DND-41 (cell line): ENCODE measurements around the gene VWA2.

Experiments used
- ATAC-seq: fragments of 200-7000 bp; cut with Tn5 transposase; 3 replicates; pipeline ENCODE4 v1.9.1; 2021; ENCODE audit warnings: low read depth; ENCODE audit not compliant: insufficient read depth
- DNase-seq: peaks from one replicate; pipeline ENCODE4 v3.0.0-alpha.2; 2020
- H2AFZ ChIP-seq: 2 replicates; pipeline ENCODE4 v1.6.0; 2012; ENCODE audit warnings: low read depth, low read length
- H3K27ac ChIP-seq: 2 replicates; pipeline ENCODE4 v1.5.1; 2012; ENCODE audit warnings: low read length, inconsistent platforms
- H3K27me3 ChIP-seq: fragments of 200-600 bp; sonication (generic); 2 replicates; pipeline ENCODE4 v1.6.0; 2012; ENCODE audit warnings: low read length, mild to moderate bottlenecking, inconsistent platforms; ENCODE audit not compliant: insufficient read depth, poor library complexity
- H3K36me3 ChIP-seq: 2 replicates; pipeline ENCODE4 v1.5.1; 2012; ENCODE audit warnings: low read length, inconsistent platforms; ENCODE audit not compliant: insufficient read depth
- H3K4me1 ChIP-seq: 2 replicates; pipeline ENCODE4 v1.5.1; 2012; ENCODE audit warnings: mild to moderate bottlenecking, low read length; ENCODE audit not compliant: insufficient read depth
- H3K4me2 ChIP-seq: 2 replicates; pipeline ENCODE4 v1.6.0; 2012; ENCODE audit warnings: mild to moderate bottlenecking, moderate library complexity, low read length, inconsistent platforms; ENCODE audit not compliant: insufficient read depth
- H3K4me3 ChIP-seq, 2 experiments: fragments of 200-600 bp in 1 of 2; shearing (Covaris generic) in 1 of 2; 2 replicates each; pipeline ENCODE4 v1.5.1; 2012 to 2016; ENCODE audit warnings: inconsistent platforms in 2 of 2, low read length in 2 of 2, mild to moderate bottlenecking in 2 of 2, low read depth in 1 of 2, moderate library complexity in 1 of 2
- H3K79me2 ChIP-seq: 2 replicates; pipeline ENCODE4 v1.6.0; 2012; ENCODE audit warnings: low read length, inconsistent platforms; ENCODE audit not compliant: insufficient read depth
- H3K9ac ChIP-seq: 2 replicates; pipeline ENCODE4 v1.6.0; 2012; ENCODE audit warnings: low read depth, mild to moderate bottlenecking, inconsistent platforms, low read length, moderate library complexity
- H3K9me3 ChIP-seq: 2 replicates; pipeline ENCODE4 v1.5.1; 2012; ENCODE audit warnings: low read length, moderate library complexity, mild to moderate bottlenecking, inconsistent platforms; ENCODE audit not compliant: insufficient read depth, severe bottlenecking
- H4K20me1 ChIP-seq: 2 replicates; pipeline ENCODE4 v1.6.0; 2012; ENCODE audit warnings: low read length; ENCODE audit not compliant: insufficient read depth
- CTCF ChIP-seq: IDR thresholded peaks from 2 replicates; pipeline ENCODE4 v1.5.1; 2012; ENCODE audit warnings: borderline replicate concordance, low read length, moderate library complexity, mild to moderate bottlenecking; ENCODE audit not compliant: poor library complexity, severe bottlenecking; ENCODE audit errors: extremely low read depth
- EZH2 ChIP-seq: IDR thresholded peaks from 3 replicates; pipeline ENCODE4 v1.6.1; 2012; ENCODE audit warnings: borderline replicate concordance, low read depth, mild to moderate bottlenecking, moderate library complexity, low read length, inconsistent platforms; ENCODE audit not compliant: severe bottlenecking

Gene VWA2

GRCh38 chr10:114281006-114281405 is 42.0 kb downstream of the VWA2 start:
- Histone ChIP-seq H3K4me2 (no peak overlapping the region), H3K9me3 (no peaks in the 10 kb centered on the region), H3K27ac (no peak overlapping the region), H3K4me1 (no peaks in the 10 kb centered on the region), H3K36me3 (no peaks in the 10 kb centered on the region), H4K20me1 (peaks cover under 1% of the 10 kb centered on the region; the same call in 1 of the 2 replicates), H3K79me2 (no peaks in the 10 kb centered on the region), H2AFZ (no peak overlapping the region), H3K27me3 (peaks cover 5% of the 10 kb centered on the region), H3K4me3 (no peak overlapping the region), H3K9ac (no peak overlapping the region)
- no peak for ATAC-seq
- DNase-seq, result no peak
- no peak for TF ChIP-seq EZH2
- TF ChIP-seq CTCF, result no peak

GRCh38 chr10:114281461-114281860 is 42.4 kb downstream of the VWA2 start:
- H3K4me1 ChIP-seq, result no peaks in the 10 kb centered on the region
- no peaks in the 10 kb centered on the region for H3K36me3 ChIP-seq
- no peak for ATAC-seq
- H3K9ac ChIP-seq, result no peak overlapping the region
- no peak overlapping the region for H3K4me2 ChIP-seq
- H4K20me1 ChIP-seq, result peaks cover 3% of the 10 kb centered on the region; the same call in 1 of the 2 replicates
- no peaks in the 10 kb centered on the region for H3K79me2 ChIP-seq
- no peak for DNase-seq
- H3K4me3 ChIP-seq, result no peak overlapping the region
- H3K9me3 ChIP-seq, result no peaks in the 10 kb centered on the region
- TF ChIP-seq CTCF (no peak), EZH2 (no peak)
- H3K27ac ChIP-seq, result no peak overlapping the region
- H2AFZ ChIP-seq, result no peak overlapping the region
- H3K27me3 ChIP-seq, result peaks cover 5% of the 10 kb centered on the region

- no peak overlapping the region for H3K4me3 ChIP-seq
- no peaks in the 10 kb centered on the region for H3K4me1 ChIP-seq
- no peak overlapping the region for H3K27ac ChIP-seq
- no peaks in the 10 kb centered on the region for H3K36me3 ChIP-seq
- H2AFZ ChIP-seq, result no peak overlapping the region
- H3K27me3 ChIP-seq, result peaks cover 5% of the 10 kb centered on the region
- ATAC-seq, result no peak
- no peak for TF ChIP-seq EZH2
- no peak for TF ChIP-seq CTCF
- H3K9ac ChIP-seq, result no peak overlapping the region
- no peaks in the 10 kb centered on the region for H3K9me3 ChIP-seq
- H3K4me2 ChIP-seq, result no peak overlapping the region
- no peak for DNase-seq
- H4K20me1 ChIP-seq, result peaks cover 3% of the 10 kb centered on the region; the same call in 1 of the 2 replicates
- no peaks in the 10 kb centered on the region for H3K79me2 ChIP-seq
Measured at GRCh38 chr10:114282526-114282925, 43.5 kb downstream of the VWA2 start.

- Histone ChIP-seq H3K4me1 (no peaks in the 10 kb centered on the region), H2AFZ (no peak overlapping the region), H3K9ac (no peak overlapping the region), H3K4me3 (no peak overlapping the region), H3K9me3 (no peaks in the 10 kb centered on the region), H4K20me1 (peaks cover 3% of the 10 kb centered on the region; the same call in 1 of the 2 replicates), H3K27ac (no peak overlapping the region), H3K36me3 (no peaks in the 10 kb centered on the region), H3K27me3 (peaks cover 5% of the 10 kb centered on the region), H3K79me2 (no peaks in the 10 kb centered on the region), H3K4me2 (no peak overlapping the region)
- TF ChIP-seq CTCF (no peak), EZH2 (no peak)
- DNase-seq (no peak), ATAC-seq (no peak)
Measured at GRCh38 chr10:114283091-114283490, 44.0 kb downstream of the VWA2 start.
